PC-3 (cell line): ENCODE data around the gene OVOL2. TPM values are rescaled to one million over a fixed set of nuclear protein-coding genes. Genes with fewer than 3 reads are reported as not detected.
"Not testable (repeated sequence)": the region's sequence is repeated elsewhere in the genome, so short reads cannot be mapped to it uniquely, and the experiment has no call there.

Source experiments
- ATAC-seq: fragments of 200-7000 bp; cut with Tn5 transposase; 2 replicates; pipeline ENCODE4 v1.9.1; 2020; ENCODE audit warnings: mild to moderate bottlenecking, moderate library complexity
- BruUV-seq: library from RNA; stranded (reverse); fragments of 400-500 nt; replicated peaks from 2 replicates; lab custom pipeline; 2021; lab: Mats Ljungman, UMichigan
- CTCF ChIA-PET: fragments of 300-600 bp; sonication (Branson Sonifier 250); formaldehyde crosslinking; loops from one replicate; lab custom pipeline; 2022; ENCODE audit warnings: antibody characterized with exemption; lab: Charles Lee
- POLR2A ChIA-PET: fragments of 300-600 bp; sonication (Branson Sonifier 250); formaldehyde crosslinking; loops from one replicate; lab custom pipeline; 2022; ENCODE audit warnings: antibody characterized with exemption; ENCODE audit not compliant: unreplicated experiment; lab: Charles Lee
- DNase-seq: peaks from one replicate; pipeline ENCODE4 v3.0.0-alpha.2; 2015
- H2AFZ ChIP-seq: fragments of 300-600 bp; sonication (generic); 2 replicates; pipeline ENCODE4 v1.6.0; 2016; ENCODE audit warnings: antibody characterized with exemption, low read length
- H3F3A ChIP-seq: fragments of 300-600 bp; sonication (generic); one replicate; pipeline ENCODE4 v1.6.0; 2017; ENCODE audit warnings: antibody characterized with exemption, low read length, control low read depth, mild to moderate bottlenecking; ENCODE audit not compliant: unreplicated experiment
- H3K27ac ChIP-seq: fragments of 300-600 bp; sonication (generic); 2 replicates; pipeline ENCODE4 v1.5.1; 2016; ENCODE audit warnings: mild to moderate bottlenecking, low read length
- H3K27me3 ChIP-seq: fragments of 300-600 bp; sonication (generic); 2 replicates; pipeline ENCODE4 v1.6.1; 2016; ENCODE audit warnings: low read length, mixed read lengths
- H3K36me3 ChIP-seq: fragments of 300-600 bp; sonication (generic); 2 replicates; pipeline ENCODE4 v1.6.1; 2016; ENCODE audit warnings: low read depth, mixed run types, low read length, mixed read lengths
- H3K4me1 ChIP-seq: fragments of 300-600 bp; sonication (generic); 2 replicates; pipeline ENCODE4 v1.5.1; 2016; ENCODE audit warnings: low read length; ENCODE audit not compliant: insufficient read depth
- H3K4me2 ChIP-seq: fragments of 300-600 bp; sonication (generic); 2 replicates; pipeline ENCODE4 v1.6.0; 2016; ENCODE audit warnings: low read length
- H3K4me3 ChIP-seq: fragments of 300-600 bp; sonication (generic); 2 replicates; pipeline ENCODE4 v1.5.1; 2016; ENCODE audit warnings: mild to moderate bottlenecking, low read length, mixed read lengths
- H3K79me2 ChIP-seq: fragments of 300-600 bp; sonication (generic); 2 replicates; pipeline ENCODE4 v1.6.1; 2017; ENCODE audit warnings: low read length, mixed read lengths
- H3K9ac ChIP-seq: fragments of 300-600 bp; sonication (generic); 2 replicates; pipeline ENCODE4 v1.6.0; 2016; ENCODE audit warnings: mild to moderate bottlenecking, low read length
- H3K9me2 ChIP-seq: fragments of 300-600 bp; sonication (generic); replicated peaks from 2 replicates; pipeline ENCODE4 v1.6.1; 2016; ENCODE audit warnings: mixed run types, low read length, mixed read lengths
- H3K9me3 ChIP-seq: fragments of 300-600 bp; sonication (generic); 2 replicates; pipeline ENCODE4 v1.6.1; 2016; ENCODE audit warnings: low read length, mixed read lengths
- H4K20me1 ChIP-seq: fragments of 300-600 bp; sonication (generic); 2 replicates; pipeline ENCODE4 v1.6.1; 2016; ENCODE audit warnings: low read length, mixed read lengths
- EZH2 ChIP-seq: fragments of 300-600 bp; sonication (generic); IDR thresholded peaks from one replicate; pipeline ENCODE4 v1.6.1; 2017; ENCODE audit warnings: antibody characterized with exemption, mild to moderate bottlenecking, low read length; ENCODE audit not compliant: unreplicated experiment
- EZH2phosphoT487 ChIP-seq: fragments of 300-600 bp; sonication (generic); IDR thresholded peaks from 2 replicates; pipeline ENCODE4 v1.6.1; 2018; ENCODE audit warnings: mild to moderate bottlenecking, antibody characterized with exemption, low read length, borderline replicate concordance
- intact Hi-C: fragments of 100-400 bp; cut with micrococcal nuclease; formaldehyde crosslinking; loops from 2 replicates; pipeline ENCODE4 v1.9.0; 2023
- total RNA-seq: library from RNA; depleted of rRNA; stranded (reverse); fragments of >200 nt; gene quantifications from 2 replicates; pipeline ENCODE4 v1.2.3, GENCODE V29; 2014
- TF ChIP-seq, protein P1 (sequence below): fragments of 300-600 bp; sonication (generic); conservative IDR thresholded peaks from 2 replicates; pipeline ENCODE4 v1.5.1; 2017; ENCODE audit warnings: antibody characterized with exemption, low read depth, mild to moderate bottlenecking, low read length

OVOL2 gene
- total RNA-seq, 1 experiment from 2014 or later = 23.1 TPM

GRCh38 chr20:18101125-18101810, 43.6 kb upstream of the OVOL2 start:
- H3K4me3 ChIP-seq = no peak overlapping the region
- H3K27ac ChIP-seq = no peak overlapping the region
- ATAC-seq = no peak
- H3F3A ChIP-seq = no peaks in the 10 kb centered on the region
- no peaks in the 10 kb centered on the region for H3K9me3 ChIP-seq
- no peaks in the 10 kb centered on the region for H3K36me3 ChIP-seq
- no peak for DNase-seq
- H3K9ac ChIP-seq = no peak overlapping the region
- no peaks in the 10 kb centered on the region for H3K9me2 ChIP-seq
- no peaks in the 10 kb centered on the region for H3K79me2 ChIP-seq
- H4K20me1 ChIP-seq = no peaks in the 10 kb centered on the region
- intact Hi-C loops = no loop called here
- H3K4me1 ChIP-seq = no peaks in the 10 kb centered on the region
- ChIA-PET POLR2A (no interaction called here), CTCF (no interaction called here)
- H3K27me3 ChIP-seq = no peaks in the 10 kb centered on the region
- no peak overlapping the region for H2AFZ ChIP-seq
- no peak overlapping the region for H3K4me2 ChIP-seq
- no TSS peak for BruUV-seq
- TF ChIP-seq, protein P1, sequence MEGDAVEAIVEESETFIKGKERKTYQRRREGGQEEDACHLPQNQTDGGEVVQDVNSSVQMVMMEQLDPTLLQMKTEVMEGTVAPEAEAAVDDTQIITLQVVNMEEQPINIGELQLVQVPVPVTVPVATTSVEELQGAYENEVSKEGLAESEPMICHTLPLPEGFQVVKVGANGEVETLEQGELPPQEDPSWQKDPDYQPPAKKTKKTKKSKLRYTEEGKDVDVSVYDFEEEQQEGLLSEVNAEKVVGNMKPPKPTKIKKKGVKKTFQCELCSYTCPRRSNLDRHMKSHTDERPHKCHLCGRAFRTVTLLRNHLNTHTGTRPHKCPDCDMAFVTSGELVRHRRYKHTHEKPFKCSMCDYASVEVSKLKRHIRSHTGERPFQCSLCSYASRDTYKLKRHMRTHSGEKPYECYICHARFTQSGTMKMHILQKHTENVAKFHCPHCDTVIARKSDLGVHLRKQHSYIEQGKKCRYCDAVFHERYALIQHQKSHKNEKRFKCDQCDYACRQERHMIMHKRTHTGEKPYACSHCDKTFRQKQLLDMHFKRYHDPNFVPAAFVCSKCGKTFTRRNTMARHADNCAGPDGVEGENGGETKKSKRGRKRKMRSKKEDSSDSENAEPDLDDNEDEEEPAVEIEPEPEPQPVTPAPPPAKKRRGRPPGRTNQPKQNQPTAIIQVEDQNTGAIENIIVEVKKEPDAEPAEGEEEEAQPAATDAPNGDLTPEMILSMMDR = no peak
- no peak for TF ChIP-seq EZH2phosphoT487

- H3K4me3 ChIP-seq, DNase-seq, POLR2A ChIA-PET, intact Hi-C loops, H3K36me3 ChIP-seq, CTCF ChIA-PET, H3K79me2 ChIP-seq, ATAC-seq, H3K4me2 ChIP-seq, H3K9me3 ChIP-seq, H3K9me2 ChIP-seq, H3K27me3 ChIP-seq, H3K9ac ChIP-seq, H3F3A ChIP-seq, H4K20me1 ChIP-seq, H2AFZ ChIP-seq, BruUV-seq, H3K4me1 ChIP-seq, H3K27ac ChIP-seq: not testable (repeated sequence)
Measured at GRCh38 chr20:18100569-18100968, 42.9 kb upstream of the OVOL2 start.

DNA sequence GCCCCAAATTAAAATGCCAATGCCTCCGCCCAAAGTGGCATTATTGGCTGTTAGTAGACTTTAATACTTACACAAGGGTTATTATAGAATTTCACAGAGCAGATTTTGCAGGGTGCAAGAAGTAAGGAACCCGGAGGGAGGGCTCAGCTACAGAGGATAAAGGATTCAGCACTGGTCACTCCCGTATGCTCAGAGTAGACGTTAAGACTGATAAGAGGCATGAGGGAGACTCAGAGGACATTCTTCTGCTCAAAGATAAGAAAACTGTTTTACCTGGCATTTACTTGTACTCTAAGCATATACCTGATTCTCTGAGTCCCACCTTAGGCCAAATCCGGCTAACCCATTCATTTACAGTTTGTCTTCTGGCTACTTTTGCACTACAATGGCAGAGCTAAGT, 36.5 kb upstream of the OVOL2 start:
- H3F3A ChIP-seq = no peaks in the 10 kb centered on the region
- H3K4me2 ChIP-seq = no peak overlapping the region
- no peaks in the 10 kb centered on the region for H3K79me2 ChIP-seq
- no peak overlapping the region for H2AFZ ChIP-seq
- H3K4me1 ChIP-seq = no peaks in the 10 kb centered on the region
- no peaks in the 10 kb centered on the region for H3K27me3 ChIP-seq
- BruUV-seq = no TSS peak
- no peaks in the 10 kb centered on the region for H3K9me2 ChIP-seq
- intact Hi-C loops = no loop called here
- ATAC-seq (no peak), DNase-seq (no peak)
- no peak overlapping the region for H3K9ac ChIP-seq
- POLR2A ChIA-PET = no interaction called here
- H3K4me3 ChIP-seq = no peak overlapping the region
- no peak overlapping the region for H3K27ac ChIP-seq
- CTCF ChIA-PET = no interaction called here
- TF ChIP-seq, protein P1 = no peak
- TF ChIP-seq EZH2 (no peak), EZH2phosphoT487 (no peak)
- H3K36me3 ChIP-seq = no peaks in the 10 kb centered on the region
- H3K9me3 ChIP-seq = no peaks in the 10 kb centered on the region
- H4K20me1 ChIP-seq = no peaks in the 10 kb centered on the region
